Stomach (tissue), 9 donors: Measurements from ENCODE around the gene GPR75. TPM values are rescaled to one million over a fixed set of nuclear protein-coding genes. Genes with fewer than 3 reads are reported as not detected.

Source experiments
- DNase-seq, 2 donors: peaks; one replicate each; pipeline versions ENCODE4 v3.0.0 to v3.0.0-alpha.2; 2013 to 2019
- H3K27ac ChIP-seq, 5 donors: fragments of 200-600 bp in 4 of 5; sonication (generic) in 4 of 5; one replicate each; pipeline ENCODE4 v1.5.1; 2013 to 2019; ENCODE audit warnings: mild to moderate bottlenecking in 1 of 5, moderate library complexity in 1 of 5
- H3K27me3 ChIP-seq, 3 donors: fragments of 200-600 bp; sonication (generic); one replicate each; pipeline ENCODE4 v1.5.1; 2017 to 2019; ENCODE audit warnings: mixed run types in 1 of 3
- H3K36me3 ChIP-seq, 4 donors: fragments of 200-600 bp; sonication (generic); 1 replicate in 3 of 4; 2 replicates in 1 of 4; pipeline ENCODE4 v1.5.1; 2016 to 2019
- H3K4me1 ChIP-seq, 4 donors: fragments of 200-600 bp; sonication (generic); one replicate each; pipeline ENCODE4 v1.5.1; 2016 to 2019
- H3K4me3 ChIP-seq, 4 donors: fragments of 200-600 bp; sonication (generic) in 3 of 4; one replicate each; pipeline ENCODE4 v1.5.1; 2016 to 2019; ENCODE audit warnings: mild to moderate bottlenecking in 1 of 4
- H3K9me3 ChIP-seq, 4 donors: fragments of 200-600 bp; sonication (generic); one replicate each; pipeline ENCODE4 v1.5.1; 2016 to 2019
- EP300 ChIP-seq: sonication (generic); formaldehyde crosslinking; IDR thresholded peaks from one replicate; pipeline ENCODE4 v1.6.1; 2017; ENCODE audit warnings: antibody characterized with exemption
- POLR2A ChIP-seq, 4 donors: fragments of 450-650 bp; IDR thresholded peaks; one replicate each; pipeline ENCODE4 v1.6.1; 2016; ENCODE audit warnings: antibody characterized with exemption in 4 of 4, control low read depth in 2 of 4, mild to moderate bottlenecking in 1 of 4, moderate library complexity in 1 of 4
- POLR2AphosphoS5 ChIP-seq, 3 donors: sonication (generic); formaldehyde crosslinking; IDR thresholded peaks; one replicate each; pipeline ENCODE4 v1.6.1; 2016; ENCODE audit warnings: antibody characterized with exemption in 3 of 3
- WGBS, 5 donors: extraction: QIAGEN DNeasy Blood & Tissue Kit in 3 of 5; methylation state at CpG; one replicate each; pipeline versions ENCODE4 v1.1.5 to v1.1.7; 2013 to 2018; 5-methylcytosine and 5-hydroxymethylcytosine counted together
- intact Hi-C: fragments of 100-400 bp; cut with DNase I; formaldehyde crosslinking; loops from one replicate; pipeline ENCODE4 v1.15.1; 2023; ENCODE audit warnings: low total_unique reads
- polyA plus RNA-seq, 3 donors: library from polyadenylated mRNA; stranded (reverse); fragments of 200-250 nt; gene quantifications; one replicate each; pipeline ENCODE4 v1.2.3, GENCODE V29; 2013
- total RNA-seq, 5 donors: library from RNA; depleted of rRNA; stranded (reverse); fragments of >200 nt; gene quantifications; one replicate each; pipeline versions ENCODE4 v1.1.0 to v1.2.3, GENCODE V29; 2014 to 2016
- TF ChIP-seq, protein P1 (sequence below), 7 experiments: fragments of 450-650 bp in 4 of 7; fragments of 200-600 bp in 3 of 7; sonication (generic) in 3 of 7; IDR thresholded peaks; one replicate each; pipeline ENCODE4 v1.5.1; 2016 to 2019; ENCODE audit warnings: antibody characterized with exemption in 7 of 7, control low read depth in 2 of 7, mild to moderate bottlenecking in 1 of 7
- donor health status: healthy with polysubstance abuse.
- donor health status: Bipolar disorder and iron deficiency.
- donor health status: healthy.

The GPR75 gene
- total and polyA plus RNA-seq, 8 donors: 0.15 to 9.4 (median 3.4) TPM; not detected in 2

GRCh38 chr2:53865962-53866361 lies 6.2 kb upstream of the GPR75 start:
- Histone ChIP-seq H3K27me3 (no peaks in the 10 kb centered on the region), H3K9me3 (no peaks in the 10 kb centered on the region), H3K36me3 (peaks cover 10 to 79% (median 77%) of the 10 kb centered on the region in 4 donors), H3K4me3 (no peak overlapping the region), H3K4me1 (no peaks in the 10 kb centered on the region), H3K27ac (no peak overlapping the region)
- intact Hi-C loops: no loop called here
- no peak for TF ChIP-seq POLR2AphosphoS5 (IDR thresholded peaks at IDR 0.05)
- no peak for TF ChIP-seq POLR2A (IDR thresholded peaks at IDR 0.05)
- TF ChIP-seq EP300: no peak
- TF ChIP-seq, protein P1, sequence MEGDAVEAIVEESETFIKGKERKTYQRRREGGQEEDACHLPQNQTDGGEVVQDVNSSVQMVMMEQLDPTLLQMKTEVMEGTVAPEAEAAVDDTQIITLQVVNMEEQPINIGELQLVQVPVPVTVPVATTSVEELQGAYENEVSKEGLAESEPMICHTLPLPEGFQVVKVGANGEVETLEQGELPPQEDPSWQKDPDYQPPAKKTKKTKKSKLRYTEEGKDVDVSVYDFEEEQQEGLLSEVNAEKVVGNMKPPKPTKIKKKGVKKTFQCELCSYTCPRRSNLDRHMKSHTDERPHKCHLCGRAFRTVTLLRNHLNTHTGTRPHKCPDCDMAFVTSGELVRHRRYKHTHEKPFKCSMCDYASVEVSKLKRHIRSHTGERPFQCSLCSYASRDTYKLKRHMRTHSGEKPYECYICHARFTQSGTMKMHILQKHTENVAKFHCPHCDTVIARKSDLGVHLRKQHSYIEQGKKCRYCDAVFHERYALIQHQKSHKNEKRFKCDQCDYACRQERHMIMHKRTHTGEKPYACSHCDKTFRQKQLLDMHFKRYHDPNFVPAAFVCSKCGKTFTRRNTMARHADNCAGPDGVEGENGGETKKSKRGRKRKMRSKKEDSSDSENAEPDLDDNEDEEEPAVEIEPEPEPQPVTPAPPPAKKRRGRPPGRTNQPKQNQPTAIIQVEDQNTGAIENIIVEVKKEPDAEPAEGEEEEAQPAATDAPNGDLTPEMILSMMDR (IDR thresholded peaks at IDR 0.05): no peak
- 79 to 87% (median 81%) methylated on average over 5 of the region's 5 CpGs for WGBS, 5 donors
- DNase-seq: no peak

GRCh38 chr2:53865264-53865663 lies 5.5 kb upstream of the GPR75 start:
- H3K4me1 ChIP-seq: peaks cover 0 to 2% (median under 1%) of the 10 kb centered on the region in 4 donors
- H3K36me3 ChIP-seq: peaks cover 10 to 72% (median 70%) of the 10 kb centered on the region in 4 donors
- no peak overlapping the region for H3K27ac ChIP-seq
- DNase-seq: no peak
- H3K27me3 ChIP-seq: no peaks in the 10 kb centered on the region
- no peak overlapping the region for H3K4me3 ChIP-seq
- H3K9me3 ChIP-seq: no peaks in the 10 kb centered on the region
- WGBS, 5 donors: 81 to 91% (median 89%) methylated on average over 2 of the region's 2 CpGs
- intact Hi-C loops: no loop called here
- TF ChIP-seq, protein P1 (IDR thresholded peaks at IDR 0.05): no peak
- no peak for TF ChIP-seq POLR2A (IDR thresholded peaks at IDR 0.05)
- TF ChIP-seq EP300: no peak
- no peak for TF ChIP-seq POLR2AphosphoS5 (IDR thresholded peaks at IDR 0.05)

GRCh38 chr2:53863538-53864227 lies 3.9 kb upstream of the GPR75 start:
- Histone ChIP-seq H3K4me3 (no peak overlapping the region), H3K9me3 (no peaks in the 10 kb centered on the region), H3K27ac (no peak overlapping the region), H3K27me3 (no peaks in the 10 kb centered on the region), H3K4me1 (peaks cover 0 to 13% (median 5%) of the 10 kb centered on the region in 4 donors), H3K36me3 (peaks cover 10 to 64% (median 56%) of the 10 kb centered on the region in 4 donors)
- no peak for TF ChIP-seq POLR2A (IDR thresholded peaks at IDR 0.05)
- no peak for TF ChIP-seq POLR2AphosphoS5 (IDR thresholded peaks at IDR 0.05)
- TF ChIP-seq EP300: no peak
- TF ChIP-seq, protein P1 (IDR thresholded peaks at IDR 0.05): no peak
- 91 to 98% (median 96%) methylated on average over 6 of the region's 6 CpGs for WGBS, 5 donors
- no peak for DNase-seq
- intact Hi-C loops: no loop called here

DNA sequence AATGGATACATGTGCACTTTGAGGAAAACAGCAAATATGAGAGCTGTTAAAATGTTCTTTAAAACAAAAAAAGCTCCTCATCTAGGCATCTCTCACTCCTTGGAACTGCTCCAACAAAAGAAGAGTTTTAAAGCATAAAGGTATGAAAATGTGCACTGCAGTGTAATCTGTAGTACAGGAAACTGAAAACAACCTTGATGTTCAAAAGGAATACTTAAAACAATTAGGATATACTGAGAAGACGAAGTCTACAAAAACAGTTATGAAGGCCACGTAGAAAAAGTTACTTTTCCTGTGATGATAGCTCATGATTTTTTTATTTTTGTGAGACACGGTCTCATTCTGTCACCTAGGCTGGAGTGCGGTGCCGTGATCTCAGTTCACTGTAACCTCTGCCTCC lies 2.1 kb upstream of the GPR75 start:
- no peaks in the 10 kb centered on the region for H3K27me3 ChIP-seq
- H3K4me1 ChIP-seq: peaks cover 0 to 13% (median 5%) of the 10 kb centered on the region in 4 donors
- TF ChIP-seq EP300 (no peak), POLR2AphosphoS5 (IDR thresholded peaks at IDR 0.05) (no peak), POLR2A (IDR thresholded peaks at IDR 0.05) (no peak)
- TF ChIP-seq, protein P1 (IDR thresholded peaks at IDR 0.05): no peak
- no peaks in the 10 kb centered on the region for H3K9me3 ChIP-seq
- WGBS, 5 donors: 94 to 97% (median 95%) methylated on average over 5 of the region's 5 CpGs
- H3K4me3 ChIP-seq: no peak overlapping the region
- peaks cover 7 to 48% (median 39%) of the 10 kb centered on the region in 4 donors for H3K36me3 ChIP-seq
- no peak overlapping the region for H3K27ac ChIP-seq
- intact Hi-C loops: no loop called here
- no peak for DNase-seq
